HG02798 (cell line): Measurements from ENCODE around the gene CHRNA4.

Experiments used
- ATAC-seq: cut with Tn5 transposase; IDR thresholded peaks from one replicate; pipeline ENCODE4 v1.9.1; 2021; ENCODE audit warnings: mild to moderate bottlenecking; ENCODE audit not compliant: unreplicated experiment, poor library complexity

The CHRNA4 gene

DNA sequence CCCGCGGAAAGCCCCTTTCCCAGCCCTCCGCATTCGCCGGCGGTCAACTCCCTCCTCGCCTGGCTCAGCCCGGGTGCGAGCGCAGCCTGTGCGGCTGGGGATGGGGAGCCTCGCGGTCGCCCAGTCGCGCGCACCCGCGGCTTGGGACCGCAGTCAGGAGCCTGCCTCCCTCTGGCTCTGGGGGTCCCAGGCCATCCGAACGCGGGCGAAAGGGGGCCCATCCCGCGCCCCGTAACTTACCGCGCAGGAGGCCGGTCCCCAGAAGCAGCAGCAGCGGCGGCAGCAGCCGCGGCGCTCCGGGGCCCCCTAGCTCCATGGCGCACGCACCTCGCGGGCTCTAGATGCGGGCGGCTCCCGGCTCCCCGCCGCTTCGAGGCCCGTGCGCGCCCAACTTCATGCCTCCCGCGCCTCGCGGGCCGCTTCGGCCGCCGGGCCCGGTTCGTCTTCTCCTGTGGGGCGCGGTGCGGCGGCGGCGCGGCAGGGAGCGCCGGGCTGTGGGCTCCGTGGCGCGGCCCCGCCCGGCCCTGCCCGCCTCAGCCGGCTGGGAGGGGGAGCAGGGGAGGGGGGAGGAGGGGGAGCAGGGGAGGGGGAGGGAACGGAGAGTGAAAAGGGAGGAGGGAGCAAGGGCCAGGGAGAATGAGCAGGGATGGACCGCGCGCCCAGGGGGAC is at the start of gene CHRNA4:
Gene CHRNA4, minus strand, starts transcription at position 500 of the 669 bp plus-strand sequence. Its CDS starts 184 bp downstream, at position 316.
- ATAC-seq: no peak

DNA sequence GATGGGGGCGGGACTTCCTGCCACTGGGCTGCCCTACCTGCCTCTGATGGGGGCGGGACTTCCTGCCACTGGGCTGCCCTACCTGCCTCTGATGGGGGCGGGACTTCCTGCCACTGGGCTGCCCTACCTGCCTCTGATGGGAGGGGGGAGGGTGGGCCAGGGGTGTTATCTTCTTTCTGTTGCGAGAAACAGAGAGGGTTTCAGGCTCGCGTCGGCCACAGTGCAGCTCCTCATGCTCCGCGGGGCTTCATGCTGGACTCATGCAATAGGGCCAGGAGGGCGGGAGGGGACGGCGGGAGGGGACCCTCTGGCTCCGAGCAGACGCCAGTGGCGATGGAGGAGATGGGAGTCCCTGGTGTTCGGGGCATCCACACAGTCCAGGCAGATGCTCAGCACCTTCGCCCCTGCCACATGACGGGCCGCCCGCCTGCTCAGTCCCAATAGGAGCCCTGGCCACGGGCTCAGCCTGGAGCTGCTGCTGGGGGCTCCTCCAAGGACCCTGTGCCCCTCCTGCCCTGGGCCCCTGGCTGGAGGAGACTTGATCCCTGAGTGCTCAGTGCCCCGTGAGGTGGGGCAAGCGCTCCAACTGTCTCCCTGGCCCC is 48.8 kb upstream of the CHRNA4 start:
- ATAC-seq: no peak

DNA sequence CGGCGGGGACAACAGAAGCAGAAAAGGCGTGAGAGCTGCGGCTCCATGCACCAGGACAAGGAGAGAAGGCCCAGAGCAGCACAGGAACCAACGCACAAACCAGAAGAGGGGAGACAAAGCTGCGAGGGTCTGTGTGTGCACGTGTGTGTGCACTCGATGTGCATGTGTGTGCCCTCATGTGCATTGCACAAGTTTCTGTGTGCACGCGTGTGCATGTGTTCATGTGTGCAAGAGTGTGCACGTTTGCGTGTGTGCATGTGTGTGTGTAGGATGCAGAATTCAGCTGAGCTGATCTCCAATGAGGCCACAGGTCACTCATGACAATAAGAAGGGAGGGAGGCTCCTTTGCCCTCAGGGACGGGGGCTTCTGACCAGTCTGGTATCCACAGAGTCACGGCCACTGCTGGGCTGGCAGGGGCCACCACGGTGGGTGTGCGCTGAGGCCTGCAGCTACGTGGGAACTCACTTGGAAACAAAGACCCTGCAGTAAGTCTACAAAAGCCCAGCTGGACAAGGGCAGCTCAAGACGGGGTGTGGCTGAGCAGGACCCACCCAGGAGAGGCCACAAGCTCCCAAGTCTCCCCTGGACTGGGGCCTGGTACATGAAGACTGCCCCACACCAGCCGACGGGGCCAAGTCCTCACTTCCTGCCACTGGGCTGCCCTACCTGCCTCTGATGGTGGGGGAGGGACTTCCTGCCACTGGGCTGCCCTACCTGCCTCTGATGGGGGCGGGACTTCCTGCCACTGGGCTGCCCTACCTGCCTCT is 48.1 kb upstream of the CHRNA4 start:
- ATAC-seq: no peak

DNA sequence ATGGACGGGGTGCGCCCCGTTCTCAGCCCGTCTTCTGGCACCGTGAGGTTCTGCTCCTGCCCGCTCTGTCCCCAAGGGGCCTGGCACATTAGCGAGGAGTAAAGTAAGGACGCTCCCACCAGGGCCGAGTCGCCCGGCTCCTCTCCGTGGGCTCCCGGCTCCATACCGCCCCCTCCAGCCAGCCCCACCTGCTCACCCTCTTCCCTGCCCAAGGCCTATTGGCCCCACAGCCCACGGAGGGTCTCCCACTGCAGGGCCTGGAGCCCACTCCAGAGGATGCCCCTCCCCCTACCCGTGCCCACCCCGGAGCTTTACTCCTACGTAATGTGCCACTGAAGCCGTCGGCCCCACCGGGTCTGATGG is 47.5 kb upstream of the CHRNA4 start:
- ATAC-seq: no peak

DNA sequence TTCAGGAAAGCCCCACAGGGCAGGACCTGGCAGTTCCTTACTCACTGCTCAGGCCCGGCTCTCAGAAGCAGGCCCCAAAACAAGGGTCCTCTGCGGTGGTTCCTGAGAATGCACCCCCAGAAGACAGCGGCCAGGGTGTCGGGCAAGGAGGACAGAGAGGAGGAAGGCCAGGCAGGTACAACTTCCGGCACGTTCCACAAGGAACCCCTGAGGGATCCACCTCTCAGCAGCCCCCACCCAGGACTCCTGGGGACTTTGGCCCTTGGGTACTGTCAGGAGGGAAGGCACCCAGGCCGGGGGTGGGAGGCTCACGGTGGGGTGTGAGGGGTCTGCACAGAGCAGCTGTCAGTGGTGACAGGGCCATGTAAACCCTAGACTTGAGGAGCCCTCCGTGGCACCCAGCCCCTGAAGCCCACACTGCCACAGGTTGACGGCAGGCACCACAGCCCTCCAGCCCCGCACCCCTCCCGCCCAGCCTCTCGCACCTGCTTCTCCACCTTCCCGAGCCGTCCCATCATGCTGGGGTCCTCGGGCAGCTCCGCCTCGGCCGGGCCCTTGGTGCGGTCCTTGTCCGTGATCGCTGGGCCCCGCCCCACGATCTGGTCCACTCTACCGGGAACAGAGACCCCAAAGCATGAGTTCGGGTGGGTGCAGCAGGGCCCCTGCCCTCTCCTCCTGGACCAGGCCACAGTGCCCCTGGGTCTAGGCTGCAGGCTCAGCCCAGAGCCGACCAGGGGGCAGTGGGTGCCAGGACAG is 47.0 kb upstream of the CHRNA4 start:
- ATAC-seq: no peak

DNA sequence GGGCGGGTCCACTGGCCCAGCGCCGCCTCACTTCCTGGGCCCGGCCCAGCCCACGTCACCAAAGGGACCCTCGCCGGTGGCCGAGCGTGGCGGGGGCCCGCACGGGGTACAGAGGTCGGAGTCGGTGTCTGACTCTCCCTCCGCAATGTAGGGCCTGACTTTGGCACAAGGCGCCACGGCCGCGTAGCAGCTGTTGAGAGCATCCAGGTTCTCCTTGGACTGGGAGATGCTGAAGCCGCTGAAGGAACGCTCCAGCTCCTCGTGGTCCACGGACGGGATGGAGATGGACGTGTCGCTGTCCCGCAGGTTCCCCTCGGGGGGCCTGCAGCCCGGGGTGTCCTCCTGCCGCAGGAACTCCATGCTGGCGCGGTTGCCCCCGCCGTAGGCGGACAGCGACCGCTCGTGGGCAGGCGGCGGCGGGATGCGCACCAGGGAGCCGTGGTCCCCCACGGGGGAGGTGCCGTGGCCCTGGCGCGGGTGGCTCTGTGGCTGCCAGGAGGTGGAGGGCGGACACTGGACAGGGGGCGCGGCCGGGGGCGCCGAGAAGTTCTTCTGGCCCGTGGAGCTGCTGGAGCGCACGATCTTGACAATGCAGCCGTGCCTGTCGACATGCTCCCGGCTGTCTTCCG is 45.6 kb upstream of the CHRNA4 start:
- no peak for ATAC-seq

DNA sequence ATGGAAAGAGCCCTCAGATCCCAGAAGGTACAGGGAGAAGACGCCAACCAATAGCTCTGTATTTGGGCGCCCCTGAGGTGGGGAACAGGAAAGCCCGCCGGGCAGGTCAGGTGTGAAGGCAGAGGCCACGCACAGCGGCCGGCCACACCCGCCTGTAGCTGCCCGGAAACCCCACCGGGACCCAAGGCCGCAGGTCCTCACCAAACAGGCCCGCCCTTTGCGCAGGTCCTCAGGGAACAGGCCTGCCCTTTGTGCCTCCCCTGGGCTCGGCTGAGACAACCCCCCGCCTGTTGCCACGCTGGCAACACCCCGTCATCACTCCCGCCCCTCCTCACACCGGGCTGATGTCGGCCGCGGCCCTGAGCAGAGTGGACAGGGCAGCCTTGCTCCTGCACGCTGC is 44.9 kb upstream of the CHRNA4 start:
- ATAC-seq: no peak

DNA sequence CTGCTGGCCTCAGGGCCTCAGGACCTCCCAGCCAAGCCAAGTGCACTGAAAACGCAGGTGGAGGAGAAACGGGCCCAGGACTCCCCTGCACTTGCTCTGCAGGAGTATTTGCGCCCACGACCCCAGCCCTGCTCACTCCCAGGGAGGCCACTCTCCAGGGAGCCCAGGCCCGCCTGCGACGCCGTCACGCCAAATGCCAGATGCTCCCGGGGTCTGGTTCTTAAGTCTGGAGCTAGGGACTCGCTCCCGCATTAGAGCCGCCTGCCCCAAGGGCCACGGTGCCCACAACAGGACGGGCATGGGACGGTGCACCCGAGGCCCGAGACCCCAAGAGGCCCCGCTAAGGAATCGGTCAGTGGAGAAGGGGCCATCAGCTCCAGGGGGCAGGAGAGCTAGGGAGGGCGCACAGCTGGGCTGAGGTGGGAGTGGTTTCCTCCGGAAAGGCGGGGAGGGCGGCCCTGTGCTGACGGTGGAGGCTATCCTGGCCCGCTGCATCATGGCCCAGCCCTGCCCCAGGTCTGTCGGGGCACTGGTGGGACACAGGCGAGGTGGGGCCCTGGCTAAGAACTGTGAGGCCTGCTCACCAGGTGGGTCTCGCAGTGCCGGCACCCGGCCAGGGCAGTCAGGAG is 44.1 kb upstream of the CHRNA4 start:
- no peak for ATAC-seq

DNA sequence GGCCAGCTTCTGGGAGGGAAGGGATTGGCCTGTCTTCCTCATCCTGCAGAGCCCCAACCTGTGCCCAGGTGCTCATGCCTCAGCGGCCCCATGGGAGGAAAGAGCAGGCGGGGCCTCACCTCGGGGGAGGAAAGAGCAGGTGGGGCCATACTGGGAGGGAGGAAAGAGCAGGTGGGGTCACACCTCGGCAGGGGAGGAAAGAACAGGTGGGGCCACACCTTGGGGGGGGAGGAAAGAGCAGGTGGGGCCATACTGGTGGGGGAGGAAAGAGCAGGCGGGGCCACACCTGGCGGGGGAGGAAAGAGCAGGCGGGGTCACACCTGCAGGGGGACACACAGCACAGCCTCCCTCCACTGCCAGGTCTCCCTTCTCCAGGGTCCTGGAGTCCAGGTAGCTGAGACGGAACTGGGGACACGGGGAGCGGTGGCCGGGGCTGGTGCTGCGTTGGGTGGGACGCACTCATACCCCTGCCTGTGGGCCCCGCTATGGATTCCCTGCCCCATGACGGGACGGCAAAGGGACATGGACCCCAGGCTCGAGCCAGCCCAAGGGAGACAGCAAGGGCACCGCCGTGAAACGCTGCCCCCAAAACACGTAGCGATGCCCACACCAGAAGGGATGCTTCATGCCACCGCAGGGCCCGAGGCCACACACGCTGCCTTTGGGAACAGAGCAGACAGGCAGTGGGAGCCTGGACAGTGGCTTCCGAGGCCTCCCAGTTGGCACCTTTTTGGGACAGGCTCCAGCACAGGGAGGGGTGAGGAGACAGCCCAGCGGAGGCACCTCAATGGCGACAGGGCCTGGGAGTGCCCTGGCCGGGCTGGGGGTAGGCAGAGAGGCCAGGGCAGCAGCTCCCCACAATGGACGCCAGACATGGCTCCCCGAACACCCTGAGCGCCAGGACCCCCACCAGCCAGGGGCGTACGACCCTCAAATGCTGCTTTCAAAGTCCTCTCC is 43.3 kb upstream of the CHRNA4 start:
- no peak for ATAC-seq

DNA sequence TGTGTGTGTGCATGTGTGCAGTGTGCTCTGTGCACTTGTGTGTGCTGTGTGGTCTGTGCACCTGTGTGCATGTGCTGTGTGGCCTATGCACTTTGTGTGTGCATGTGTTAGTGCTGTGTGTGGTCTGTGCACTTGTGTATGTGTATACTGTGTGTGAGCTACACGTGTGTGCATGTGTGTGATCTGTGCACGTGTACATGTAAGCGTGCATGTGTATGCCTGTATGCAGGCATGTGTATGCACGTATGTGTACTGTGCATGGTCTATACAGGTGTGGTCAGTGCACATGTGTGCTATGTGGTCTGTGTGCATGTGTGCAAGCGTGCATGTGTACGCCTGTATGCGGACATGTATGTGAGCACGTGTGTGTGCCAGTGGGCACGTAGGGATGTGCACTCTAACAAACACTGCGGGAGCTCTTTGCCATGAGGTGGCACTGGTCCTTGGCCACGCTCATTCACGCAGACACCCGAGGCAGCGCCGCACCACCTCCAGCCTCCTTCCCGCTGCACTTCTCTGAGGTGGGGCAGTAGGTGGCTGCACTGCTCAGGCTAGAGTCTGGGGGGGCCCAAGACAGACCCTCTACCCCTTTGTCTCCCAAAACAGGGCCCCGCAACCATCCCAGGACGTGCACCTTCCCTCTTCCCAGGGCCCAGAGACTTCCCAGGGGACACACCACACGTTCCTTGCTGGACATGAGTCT is 42.4 kb upstream of the CHRNA4 start:
- ATAC-seq: no peak

DNA sequence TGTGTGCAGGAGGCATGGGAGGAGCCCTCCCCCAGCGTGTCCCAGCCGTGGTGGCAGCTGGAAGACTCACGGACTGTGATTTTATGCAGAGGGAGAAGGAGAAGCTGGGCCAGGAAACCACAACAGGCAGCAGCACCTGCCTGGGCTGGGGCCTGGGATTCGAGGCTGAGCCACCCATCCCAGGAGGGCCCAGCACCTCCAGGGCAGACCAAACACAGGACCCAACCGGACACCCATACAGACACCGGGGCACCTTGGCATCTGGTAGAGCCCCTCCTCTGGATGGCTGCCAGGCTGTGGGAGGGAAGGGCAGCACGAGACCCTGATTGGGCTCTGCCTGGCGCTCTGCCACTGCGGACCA is 41.7 kb upstream of the CHRNA4 start:
- no peak for ATAC-seq

DNA sequence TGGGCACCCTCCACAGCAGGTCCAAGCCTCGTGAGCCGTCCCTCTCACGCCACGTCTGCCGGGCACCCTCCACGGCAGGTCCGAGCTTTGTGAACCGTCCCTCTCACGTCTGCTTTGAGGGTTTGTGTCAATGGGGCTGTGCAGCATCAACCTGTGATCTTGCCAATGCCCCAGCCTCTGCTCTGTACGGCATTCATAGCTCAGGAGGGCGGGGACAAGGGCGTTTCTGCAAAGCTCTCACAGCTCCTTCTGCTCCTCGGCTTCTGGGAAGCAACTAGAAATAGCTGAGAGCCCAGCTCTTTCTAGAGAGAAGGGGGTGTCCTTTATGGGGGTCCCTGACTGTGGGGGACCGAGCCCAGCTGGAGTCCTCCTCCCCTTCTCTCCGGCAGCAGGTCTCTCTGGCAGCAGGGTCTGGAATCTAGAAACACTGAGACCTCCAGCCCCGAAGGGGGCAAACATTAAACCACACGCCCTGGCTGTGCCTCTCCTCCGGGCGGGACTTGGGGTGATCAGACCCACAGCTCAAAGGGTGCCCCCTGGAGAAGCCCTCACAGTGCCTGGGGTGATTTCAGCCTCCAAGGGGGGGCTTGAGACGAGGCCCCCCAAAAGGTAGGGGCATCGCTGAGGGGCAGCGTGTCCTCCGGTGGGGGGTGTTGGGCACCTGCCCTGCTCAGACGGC is 41.2 kb upstream of the CHRNA4 start:
- no peak for ATAC-seq

DNA sequence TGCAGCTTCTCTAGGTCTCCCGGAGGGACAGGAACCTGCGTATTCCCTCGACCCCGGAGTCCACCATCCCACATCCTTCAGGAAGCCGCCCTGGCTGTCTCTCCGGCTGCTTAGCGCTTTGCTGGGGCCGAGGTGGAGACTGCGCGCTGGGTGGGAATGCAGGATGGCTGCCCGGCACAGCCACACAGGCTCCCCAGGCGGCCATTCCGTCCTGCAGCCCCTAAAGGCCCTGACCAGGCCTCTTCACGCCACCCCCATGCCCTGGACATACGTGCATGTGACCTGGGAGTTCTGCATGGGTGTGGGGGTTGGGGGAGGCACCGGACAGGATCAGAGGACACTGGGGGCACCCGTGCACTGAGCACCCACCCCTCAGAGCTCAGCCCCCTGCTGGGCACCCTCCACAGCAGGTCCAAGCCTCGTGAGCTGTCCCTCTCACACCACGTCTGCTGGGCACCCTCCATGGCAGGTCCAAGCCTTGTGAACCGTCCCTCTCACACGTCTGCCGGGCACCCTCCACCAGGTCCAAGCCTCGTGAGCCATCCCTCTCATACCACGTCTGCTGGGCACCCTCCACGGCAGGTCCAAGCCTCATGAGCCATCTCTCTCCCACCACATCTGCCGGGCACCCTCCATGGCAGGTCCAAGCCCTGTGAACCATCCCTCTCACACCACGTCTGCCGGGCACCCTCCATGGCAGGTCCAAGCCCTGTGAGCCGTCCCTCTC is 40.4 kb upstream of the CHRNA4 start:
- no peak for ATAC-seq

DNA sequence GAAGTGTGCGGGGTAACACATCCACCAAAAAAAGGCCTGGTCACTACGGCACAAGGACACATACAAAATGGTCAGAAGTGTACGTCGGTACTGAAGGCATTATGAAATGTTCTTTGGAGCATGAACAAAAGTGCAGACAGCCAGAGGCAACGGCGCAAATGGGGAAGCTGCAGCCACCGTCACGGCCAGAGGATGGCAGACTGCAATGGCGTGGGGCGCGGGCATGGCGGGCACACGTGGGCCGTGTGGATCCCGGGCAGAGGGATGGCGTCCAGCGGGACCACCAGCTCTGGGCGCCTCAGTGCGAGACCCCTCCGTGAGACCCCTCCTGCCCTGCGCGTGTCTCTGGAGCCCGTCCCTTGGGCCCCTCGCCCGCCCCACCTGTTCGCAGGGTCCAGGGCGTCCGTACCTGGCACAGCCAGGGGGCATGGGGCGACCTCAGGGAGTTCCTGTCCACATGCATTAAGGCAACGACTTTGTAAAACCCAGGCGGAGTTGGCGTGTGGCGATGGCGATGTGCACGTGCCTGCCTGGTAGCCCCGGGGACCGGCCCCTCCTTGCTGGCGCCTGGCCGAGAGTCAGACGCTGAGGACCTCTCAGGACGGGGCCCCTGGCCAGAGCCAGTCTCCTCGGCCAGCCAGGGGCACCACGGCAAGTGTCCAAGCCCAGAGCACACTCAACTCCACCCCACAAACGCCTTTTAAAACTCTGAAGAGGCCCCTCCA is 39.5 kb upstream of the CHRNA4 start:
- no peak for ATAC-seq

DNA sequence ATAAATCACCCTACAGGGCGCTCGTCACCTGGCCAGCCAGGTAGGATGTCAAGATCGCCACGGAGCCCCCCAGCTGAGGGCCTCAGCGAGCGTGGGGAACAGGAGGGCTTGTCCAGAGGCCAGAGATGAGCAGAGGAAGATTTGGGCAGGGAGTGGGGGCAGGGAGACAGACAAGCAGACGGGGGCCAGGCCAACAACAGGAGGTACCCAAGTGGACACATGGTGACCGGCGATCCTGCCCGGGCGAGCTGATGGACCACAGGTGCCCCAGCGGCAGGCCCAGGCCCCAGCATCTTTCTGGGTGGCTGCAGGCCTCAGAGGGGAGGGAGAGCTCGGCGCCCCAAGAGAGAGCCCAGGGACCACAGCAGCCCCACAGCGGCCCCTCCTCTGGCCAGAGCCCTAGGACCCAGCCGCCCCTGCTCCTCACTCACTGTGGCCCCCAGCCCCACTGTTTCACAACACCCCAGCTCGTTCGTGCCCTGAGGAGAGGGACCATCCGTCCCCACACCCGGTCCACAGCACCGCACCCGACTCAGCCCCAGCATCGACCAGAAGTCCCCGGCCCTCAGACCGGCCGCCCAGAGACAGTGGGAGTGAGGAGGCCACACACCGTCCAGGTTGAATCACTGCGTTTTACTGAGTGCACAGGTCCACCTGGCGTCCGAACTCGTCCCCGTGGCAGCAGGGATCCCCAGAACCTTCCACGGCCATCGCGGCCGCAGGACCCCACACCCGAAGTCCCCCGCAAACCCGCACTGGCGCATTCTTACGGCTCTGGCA is 38.6 kb upstream of the CHRNA4 start:
- no peak for ATAC-seq
